ENCODE data around the gene FBXO17.
"Not testable (repeated sequence)": the region's sequence is repeated elsewhere in the genome, so short reads cannot be mapped to it uniquely, and the experiment has no call there.

Gene FBXO17

GRCh38 chr19:38980583-38981374 lies 5.2 kb upstream of the FBXO17 start:
- DNase-seq (ENCODE audit: low read depth in 1 of 2, low spot score in 1 of 2) = no peak

- no peak for DNase-seq (ENCODE audit: low read depth in 1 of 2, low spot score in 1 of 2)
These were observed 4.3 kb upstream of the FBXO17 start for GRCh38 chr19:38979812-38980211.

GRCh38 chr19:38978326-38978689 lies 2.8 kb upstream of the FBXO17 start:
- DNase-seq (ENCODE audit: low read depth in 1 of 2, low spot score in 1 of 2) = no peak

GRCh38 chr19:38977445-38978325 lies 2.1 kb upstream of the FBXO17 start:
- DNase-seq (ENCODE audit: low read depth in 1 of 2, low spot score in 1 of 2) = no peak

GRCh38 chr19:38975861-38976271 lies 324 bp upstream of the FBXO17 start:
- DNase-seq (ENCODE audit: low read depth in 1 of 2, low spot score in 1 of 2) = no peak

- no peak for DNase-seq (ENCODE audit: low read depth in 1 of 2, low spot score in 1 of 2)
These were observed 823 bp downstream of the FBXO17 start for GRCh38 chr19:38974624-38975213.

- no peak for DNase-seq (ENCODE audit: low read depth in 1 of 2, low spot score in 1 of 2)
These were observed 3.9 kb downstream of the FBXO17 start for GRCh38 chr19:38971672-38972071.

- no peak for DNase-seq (ENCODE audit: low read depth in 1 of 2, low spot score in 1 of 2)
These were observed 4.6 kb downstream of the FBXO17 start for GRCh38 chr19:38970664-38971532.

- DNase-seq (ENCODE audit: low read depth in 1 of 2, low spot score in 1 of 2) = not testable (repeated sequence)
These were observed 9.4 kb downstream of the FBXO17 start for GRCh38 chr19:38966149-38966548.

GRCh38 chr19:38964738-38965137 lies 10.8 kb downstream of the FBXO17 start:
- DNase-seq (ENCODE audit: low read depth in 1 of 2, low spot score in 1 of 2) = no peak

GRCh38 chr19:38959618-38960017 lies 15.9 kb downstream of the FBXO17 start:
- DNase-seq (ENCODE audit: low read depth in 1 of 2, low spot score in 1 of 2) = no peak

- DNase-seq (ENCODE audit: low read depth in 1 of 2, low spot score in 1 of 2) = no peak
These were observed 17.2 kb downstream of the FBXO17 start for GRCh38 chr19:38958301-38958700.

GRCh38 chr19:38956264-38956663 lies 19.3 kb downstream of the FBXO17 start:
- no peak for DNase-seq (ENCODE audit: low read depth in 1 of 2, low spot score in 1 of 2)

GRCh38 chr19:38953677-38954076 lies 21.9 kb downstream of the FBXO17 start:
- no peak for DNase-seq (ENCODE audit: low read depth in 1 of 2, low spot score in 1 of 2)

- no peak for DNase-seq (ENCODE audit: low read depth in 1 of 2, low spot score in 1 of 2)
These were observed 23.0 kb downstream of the FBXO17 start for GRCh38 chr19:38952395-38953165.

- no peak for DNase-seq (ENCODE audit: low read depth in 1 of 2, low spot score in 1 of 2)
These were observed 24.4 kb downstream of the FBXO17 start for GRCh38 chr19:38951187-38951586.

- DNase-seq (ENCODE audit: low read depth in 1 of 2, low spot score in 1 of 2) = peak; percentile 55 to 75
These were observed 25.8 kb downstream of the FBXO17 start for GRCh38 chr19:38949580-38950367.

GRCh38 chr19:38946229-38947010 lies 29.1 kb downstream of the FBXO17 start:
- DNase-seq (ENCODE audit: low read depth in 1 of 2, low spot score in 1 of 2) = no peak
